Ureter (tissue), 1 donor: ENCODE data around the gene LST1. TPM values are rescaled to one million over a fixed set of nuclear protein-coding genes. Genes with fewer than 3 reads are reported as not detected.

Source experiments
- total RNA-seq: library from RNA; stranded (reverse); gene quantifications from one replicate; pipeline ENCODE4 v1.2.4, GENCODE V29; 2023
- donor health status: DM: yes; HTN: yes; CAD: no.

LST1 gene
- total RNA-seq, 1 donor from 2014 or later = 6.7 TPM

Other genes with a start within 250 kb of the LST1 start
- 562 TPM for gene HLA-B, start 229.1 kb upstream of the LST1 start, total RNA-seq
- gene MICA, start 182.7 kb upstream of the LST1 start, total RNA-seq = 27.7 TPM
- 2.9 TPM for gene MICB, start 88.1 kb upstream of the LST1 start, total RNA-seq
- gene MCCD1, start 57.3 kb upstream of the LST1 start, total RNA-seq = not detected
- gene DDX39B, start 44.3 kb upstream of the LST1 start, total RNA-seq = 368 TPM
- 0.65 TPM for gene ATP6V1G2, start 39.7 kb upstream of the LST1 start, total RNA-seq
- gene NFKBIL1, start 38.7 kb upstream of the LST1 start, total RNA-seq = 21.9 TPM
- gene LTA, start 14.0 kb upstream of the LST1 start, total RNA-seq = not detected
- gene TNF, start 10.7 kb upstream of the LST1 start, total RNA-seq = 0.36 TPM
- gene LTB, start 3.9 kb upstream of the LST1 start, total RNA-seq = 0.42 TPM
- not detected for gene NCR3, start 6.7 kb downstream of the LST1 start, total RNA-seq
- gene AIF1, start 29.0 kb downstream of the LST1 start, total RNA-seq = 6.7 TPM
- gene PRRC2A, start 34.4 kb downstream of the LST1 start, total RNA-seq = 186 TPM
- gene BAG6, start 66.4 kb downstream of the LST1 start, total RNA-seq = 234 TPM
- gene APOM, start 69.6 kb downstream of the LST1 start, total RNA-seq = 2.4 TPM
- 21.5 TPM for gene C6orf47, start 74.5 kb downstream of the LST1 start, total RNA-seq
- gene GPANK1, start 78.7 kb downstream of the LST1 start, total RNA-seq = 15.3 TPM
- gene CSNK2B, start 79.8 kb downstream of the LST1 start, total RNA-seq = 149 TPM
- 20.6 TPM for gene LY6G5B, start 83.7 kb downstream of the LST1 start, total RNA-seq
- 3.0 TPM for gene LY6G5C, start 94.8 kb downstream of the LST1 start, total RNA-seq
- 44.5 TPM for gene ABHD16A, start 117.0 kb downstream of the LST1 start, total RNA-seq
- not detected for gene LY6G6F, start 120.6 kb downstream of the LST1 start, total RNA-seq
- not detected for gene LY6G6D, start 129.1 kb downstream of the LST1 start, total RNA-seq
- not detected for gene LY6G6C, start 135.5 kb downstream of the LST1 start, total RNA-seq
- gene MPIG6B, start 137.1 kb downstream of the LST1 start, total RNA-seq = 0.26 TPM
- gene DDAH2, start 143.0 kb downstream of the LST1 start, total RNA-seq = 33.3 TPM
- 276 TPM for gene CLIC1, start 150.3 kb downstream of the LST1 start, total RNA-seq
- gene MSH5, start 153.7 kb downstream of the LST1 start, total RNA-seq = 27.8 TPM
- 2.8 TPM for gene SAPCD1, start 176.4 kb downstream of the LST1 start, total RNA-seq
- 5.5 TPM for gene VWA7, start 191.1 kb downstream of the LST1 start, total RNA-seq
- gene VARS1, start 209.5 kb downstream of the LST1 start, total RNA-seq = 105 TPM
- 35.6 TPM for gene LSM2, start 220.7 kb downstream of the LST1 start, total RNA-seq
- 1.7 TPM for gene HSPA1L, start 229.0 kb downstream of the LST1 start, total RNA-seq
- 191 TPM for gene HSPA1A, start 229.3 kb downstream of the LST1 start, total RNA-seq
- gene HSPA1B, start 241.5 kb downstream of the LST1 start, total RNA-seq = 163 TPM